ENCODE results near the gene RGR.

Gene RGR

GRCh38 chr10:84244651-84245270 is at the start of gene RGR:
TSS of gene RGR (plus strand) at chr10:84245053. CDS start at chr10:84245091, 38 bp downstream.
- no peak for TF ChIP-seq CREB1 (IDR thresholded peaks at IDR 0.05; ENCODE audit: low read depth)
- TF ChIP-seq TAF1 (IDR thresholded peaks at IDR 0.05; ENCODE audit: low read depth), result no peak

GRCh38 chr10:84196083-84196482 is 48.8 kb upstream of the RGR start:
- TF ChIP-seq, protein P1, sequence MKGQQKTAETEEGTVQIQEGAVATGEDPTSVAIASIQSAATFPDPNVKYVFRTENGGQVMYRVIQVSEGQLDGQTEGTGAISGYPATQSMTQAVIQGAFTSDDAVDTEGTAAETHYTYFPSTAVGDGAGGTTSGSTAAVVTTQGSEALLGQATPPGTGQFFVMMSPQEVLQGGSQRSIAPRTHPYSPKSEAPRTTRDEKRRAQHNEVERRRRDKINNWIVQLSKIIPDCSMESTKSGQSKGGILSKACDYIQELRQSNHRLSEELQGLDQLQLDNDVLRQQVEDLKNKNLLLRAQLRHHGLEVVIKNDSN (IDR thresholded peaks at IDR 0.05), result no peak
- TF ChIP-seq CEBPB (IDR thresholded peaks at IDR 0.05) (no peak), TAF1 (IDR thresholded peaks at IDR 0.05; ENCODE audit: low read depth) (no peak), NFIC (IDR thresholded peaks at IDR 0.05) (no peak), MAX (IDR thresholded peaks at IDR 0.05) (no peak), FOXM1 (IDR thresholded peaks at IDR 0.05; ENCODE audit: borderline replicate concordance, low read depth) (no peak), TCF12 (IDR thresholded peaks at IDR 0.05; ENCODE audit: low read depth) (no peak)

- TF ChIP-seq YY1 (IDR thresholded peaks at IDR 0.05; ENCODE audit: low read depth) (no peak), CREB1 (IDR thresholded peaks at IDR 0.05; ENCODE audit: low read depth) (no peak), CEBPB (IDR thresholded peaks at IDR 0.05) (no peak), TEAD4 (IDR thresholded peaks at IDR 0.05) (no peak), FOXM1 (IDR thresholded peaks at IDR 0.05; ENCODE audit: borderline replicate concordance, low read depth) (no peak), TAF1 (IDR thresholded peaks at IDR 0.05; ENCODE audit: low read depth) (no peak), NFIC (IDR thresholded peaks at IDR 0.05) (no peak), TCF12 (IDR thresholded peaks at IDR 0.05; ENCODE audit: low read depth) (no peak), RAD21 (IDR thresholded peaks at IDR 0.05; ENCODE audit: low read depth) (no peak), EP300 (IDR thresholded peaks at IDR 0.05; ENCODE audit: borderline replicate concordance) (no peak), MAX (IDR thresholded peaks at IDR 0.05) (no peak), EGR1 (IDR thresholded peaks at IDR 0.05) (no peak), ZBTB7A (IDR thresholded peaks at IDR 0.05; ENCODE audit: low read depth) (no peak)
- TF ChIP-seq, protein P1 (IDR thresholded peaks at IDR 0.05), result no peak
- TF ChIP-seq, protein P2, sequence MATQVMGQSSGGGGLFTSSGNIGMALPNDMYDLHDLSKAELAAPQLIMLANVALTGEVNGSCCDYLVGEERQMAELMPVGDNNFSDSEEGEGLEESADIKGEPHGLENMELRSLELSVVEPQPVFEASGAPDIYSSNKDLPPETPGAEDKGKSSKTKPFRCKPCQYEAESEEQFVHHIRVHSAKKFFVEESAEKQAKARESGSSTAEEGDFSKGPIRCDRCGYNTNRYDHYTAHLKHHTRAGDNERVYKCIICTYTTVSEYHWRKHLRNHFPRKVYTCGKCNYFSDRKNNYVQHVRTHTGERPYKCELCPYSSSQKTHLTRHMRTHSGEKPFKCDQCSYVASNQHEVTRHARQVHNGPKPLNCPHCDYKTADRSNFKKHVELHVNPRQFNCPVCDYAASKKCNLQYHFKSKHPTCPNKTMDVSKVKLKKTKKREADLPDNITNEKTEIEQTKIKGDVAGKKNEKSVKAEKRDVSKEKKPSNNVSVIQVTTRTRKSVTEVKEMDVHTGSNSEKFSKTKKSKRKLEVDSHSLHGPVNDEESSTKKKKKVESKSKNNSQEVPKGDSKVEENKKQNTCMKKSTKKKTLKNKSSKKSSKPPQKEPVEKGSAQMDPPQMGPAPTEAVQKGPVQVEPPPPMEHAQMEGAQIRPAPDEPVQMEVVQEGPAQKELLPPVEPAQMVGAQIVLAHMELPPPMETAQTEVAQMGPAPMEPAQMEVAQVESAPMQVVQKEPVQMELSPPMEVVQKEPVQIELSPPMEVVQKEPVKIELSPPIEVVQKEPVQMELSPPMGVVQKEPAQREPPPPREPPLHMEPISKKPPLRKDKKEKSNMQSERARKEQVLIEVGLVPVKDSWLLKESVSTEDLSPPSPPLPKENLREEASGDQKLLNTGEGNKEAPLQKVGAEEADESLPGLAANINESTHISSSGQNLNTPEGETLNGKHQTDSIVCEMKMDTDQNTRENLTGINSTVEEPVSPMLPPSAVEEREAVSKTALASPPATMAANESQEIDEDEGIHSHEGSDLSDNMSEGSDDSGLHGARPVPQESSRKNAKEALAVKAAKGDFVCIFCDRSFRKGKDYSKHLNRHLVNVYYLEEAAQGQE (IDR thresholded peaks at IDR 0.05; ENCODE audit: low read depth), result no peak
These were observed 47.9 kb upstream of the RGR start for GRCh38 chr10:84196941-84197340.

DNA sequence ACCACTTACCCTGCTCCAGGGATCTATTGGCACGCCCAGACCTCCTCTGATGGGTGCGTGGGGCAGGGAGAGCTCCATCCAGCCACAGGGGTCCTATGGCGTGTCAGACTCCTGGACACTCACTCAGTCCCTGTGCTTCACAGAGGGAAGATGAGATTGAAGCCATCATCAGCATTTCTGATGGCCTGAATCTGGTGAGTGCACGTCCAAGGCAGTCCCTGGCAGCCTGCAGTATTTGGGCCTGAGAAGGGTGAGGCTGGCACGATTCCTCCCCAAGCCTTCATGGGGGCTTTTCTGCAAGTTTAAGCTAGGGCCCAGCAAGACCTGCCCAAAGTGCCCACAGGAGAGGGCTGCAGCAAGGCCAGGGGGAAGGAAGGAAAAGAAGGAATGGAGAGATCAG is 47.2 kb upstream of the RGR start:
- TF ChIP-seq, protein P1 (IDR thresholded peaks at IDR 0.05), result no peak
- TF ChIP-seq EP300 (IDR thresholded peaks at IDR 0.05; ENCODE audit: borderline replicate concordance) (no peak), FOXM1 (IDR thresholded peaks at IDR 0.05; ENCODE audit: borderline replicate concordance, low read depth) (no peak), TEAD4 (IDR thresholded peaks at IDR 0.05) (no peak), CEBPB (IDR thresholded peaks at IDR 0.05) (no peak), RAD21 (IDR thresholded peaks at IDR 0.05; ENCODE audit: low read depth) (no peak), CREB1 (IDR thresholded peaks at IDR 0.05; ENCODE audit: low read depth) (no peak), ZBTB7A (IDR thresholded peaks at IDR 0.05; ENCODE audit: low read depth) (no peak), MAX (IDR thresholded peaks at IDR 0.05) (no peak)
- TF ChIP-seq, protein P2 (IDR thresholded peaks at IDR 0.05; ENCODE audit: low read depth), result no peak

DNA sequence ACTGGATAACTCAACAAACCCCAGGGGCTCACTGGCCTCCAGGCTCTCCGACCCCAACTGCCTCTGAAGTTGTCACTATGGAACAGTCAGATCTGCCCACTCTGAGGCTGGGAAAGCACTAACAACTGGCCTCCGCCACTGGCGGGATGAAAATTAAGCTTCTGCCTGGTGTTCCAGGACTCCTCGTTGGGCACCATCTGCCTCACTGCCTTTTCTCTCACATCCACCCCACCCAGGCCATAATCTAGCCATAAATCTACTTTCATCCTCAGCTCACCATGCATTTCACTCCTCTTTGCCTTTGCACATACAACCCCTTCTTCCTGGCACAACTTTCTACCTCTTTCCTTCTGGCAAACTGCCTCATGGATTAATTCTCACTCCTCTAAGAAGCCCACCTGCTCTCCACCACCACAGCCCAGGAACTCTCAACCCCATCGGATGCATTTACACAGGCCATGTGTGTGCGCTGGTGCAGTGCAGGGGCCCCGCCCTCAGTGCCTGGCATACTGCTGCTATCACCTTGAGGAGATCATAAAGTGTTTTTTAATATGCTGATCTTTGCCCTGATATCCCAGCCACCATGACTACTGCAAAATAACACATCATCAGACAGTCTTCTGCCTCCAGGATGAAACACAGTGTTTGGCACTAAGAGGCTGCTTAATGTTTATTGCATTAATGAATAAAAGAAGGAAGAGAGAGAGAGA is 46.5 kb upstream of the RGR start:
- TF ChIP-seq TCF12 (IDR thresholded peaks at IDR 0.05; ENCODE audit: low read depth), result no peak
- no peak for TF ChIP-seq MAX (IDR thresholded peaks at IDR 0.05)
- TF ChIP-seq TAF1 (IDR thresholded peaks at IDR 0.05; ENCODE audit: low read depth), result no peak
- TF ChIP-seq NFIC (IDR thresholded peaks at IDR 0.05), result no peak
- TF ChIP-seq FOXM1 (IDR thresholded peaks at IDR 0.05; ENCODE audit: borderline replicate concordance, low read depth), result no peak
- no peak for TF ChIP-seq EP300 (IDR thresholded peaks at IDR 0.05; ENCODE audit: borderline replicate concordance)
- TF ChIP-seq RAD21 (IDR thresholded peaks at IDR 0.05; ENCODE audit: low read depth), result no peak
